Islet of Langerhans (tissue), 1 donor: Measurements from ENCODE around the gene TLE4.
"Not testable (repeated sequence)": the region's sequence is repeated elsewhere in the genome, so short reads cannot be mapped to it uniquely, and the experiment has no call there.

Experiments
- FAIRE-seq: peaks from one replicate; lab custom pipeline; 2011; peaks lifted over from hg19 to GRCh38; lab: Jason Lieb, UNC

TLE4 gene

DNA sequence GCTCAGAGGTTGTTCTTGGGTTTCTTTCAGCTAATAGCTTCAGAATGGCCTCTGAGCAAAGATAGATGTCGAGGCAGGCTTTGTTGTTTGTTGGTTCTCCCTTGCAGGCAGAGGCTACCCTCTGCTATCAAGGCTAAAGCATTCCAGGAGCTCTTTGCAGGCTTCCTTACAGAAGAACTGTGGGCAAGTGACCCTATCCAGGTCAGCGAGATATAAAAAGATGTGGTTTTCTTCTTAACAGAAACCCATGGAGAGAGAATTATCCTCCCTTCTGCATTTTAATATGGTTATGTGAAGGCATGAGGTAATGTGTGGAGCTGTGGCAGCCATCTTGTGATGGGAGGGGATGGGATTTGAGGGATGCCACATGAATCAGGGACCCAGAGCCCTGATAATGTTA, 67.0 kb downstream of the TLE4 start:
- no peak for FAIRE-seq

DNA sequence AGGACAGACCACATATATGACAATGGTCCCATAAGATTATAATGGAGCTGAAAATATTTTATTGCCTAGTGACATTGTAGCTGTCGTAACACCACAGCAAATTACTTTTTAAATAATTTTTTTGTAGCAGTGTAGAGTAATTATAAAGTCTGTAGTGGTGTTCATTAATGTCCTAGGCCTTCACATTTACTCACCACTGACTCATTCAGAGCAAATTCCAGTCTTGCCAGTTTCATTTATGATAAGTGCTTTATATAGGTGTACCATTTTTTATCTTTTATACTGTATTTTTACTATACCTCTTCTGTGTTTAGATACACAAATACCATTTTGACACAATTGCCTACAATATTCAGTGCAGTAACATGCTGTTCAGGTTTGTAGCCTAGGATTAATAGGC, 67.6 kb downstream of the TLE4 start:
- FAIRE-seq: no peak

DNA sequence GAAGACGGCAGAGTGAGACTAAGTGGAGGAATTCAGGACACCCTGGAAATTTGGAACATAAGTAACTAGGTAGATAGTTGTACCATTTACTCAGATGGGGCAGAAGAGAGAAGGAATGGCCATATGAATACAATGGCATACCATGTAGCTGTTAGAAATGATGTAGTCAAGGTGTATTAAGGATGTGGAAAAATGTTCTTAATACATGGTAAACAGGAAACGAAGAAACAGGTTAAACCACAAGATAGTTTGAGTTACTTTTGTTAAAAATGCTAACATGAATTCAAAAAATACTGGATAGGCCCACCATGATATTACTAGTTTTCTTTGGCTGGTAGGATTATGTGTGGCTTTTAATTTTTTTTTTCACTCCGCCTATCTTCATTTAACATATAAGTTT, 68.3 kb downstream of the TLE4 start:
- FAIRE-seq: not testable (repeated sequence)

DNA sequence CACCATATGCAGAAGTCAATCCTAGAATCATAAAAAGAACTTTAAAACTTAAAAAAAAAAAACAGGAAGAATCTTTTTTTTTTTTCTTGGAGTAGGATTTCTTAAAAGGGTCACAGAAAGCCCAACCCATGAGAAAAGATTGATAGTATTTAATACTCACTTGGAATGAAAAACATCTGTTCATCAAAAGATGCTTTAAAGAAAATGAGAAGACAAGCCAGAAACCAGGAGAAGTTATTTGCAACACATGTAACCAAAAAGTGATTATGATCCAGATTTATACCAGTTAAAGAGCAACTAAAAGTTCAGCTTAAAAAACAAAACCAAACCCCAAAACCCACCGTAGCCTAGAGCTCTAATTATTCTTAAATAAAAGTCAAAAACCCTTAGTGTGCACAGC, 69.3 kb downstream of the TLE4 start:
- FAIRE-seq: no peak

DNA sequence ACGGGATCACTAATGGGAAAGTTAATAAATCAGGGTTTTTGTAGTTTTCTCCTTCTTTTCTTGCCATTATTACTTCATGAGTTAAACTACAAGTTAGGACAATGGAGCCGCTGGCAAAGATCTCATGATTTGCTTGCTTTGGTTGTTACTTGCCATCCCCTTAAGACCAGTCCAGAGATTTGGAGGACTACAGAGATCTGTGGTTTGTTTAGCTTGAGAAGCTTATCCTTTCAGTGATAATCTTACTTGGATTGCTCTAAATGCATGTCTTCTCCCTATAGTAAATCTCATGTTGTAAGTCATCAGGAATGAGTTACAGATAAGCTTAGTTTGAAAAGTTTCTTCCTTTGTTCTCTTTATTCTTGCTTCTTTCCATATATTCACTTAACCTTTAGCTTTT, 70.9 kb downstream of the TLE4 start:
- no peak for FAIRE-seq

DNA sequence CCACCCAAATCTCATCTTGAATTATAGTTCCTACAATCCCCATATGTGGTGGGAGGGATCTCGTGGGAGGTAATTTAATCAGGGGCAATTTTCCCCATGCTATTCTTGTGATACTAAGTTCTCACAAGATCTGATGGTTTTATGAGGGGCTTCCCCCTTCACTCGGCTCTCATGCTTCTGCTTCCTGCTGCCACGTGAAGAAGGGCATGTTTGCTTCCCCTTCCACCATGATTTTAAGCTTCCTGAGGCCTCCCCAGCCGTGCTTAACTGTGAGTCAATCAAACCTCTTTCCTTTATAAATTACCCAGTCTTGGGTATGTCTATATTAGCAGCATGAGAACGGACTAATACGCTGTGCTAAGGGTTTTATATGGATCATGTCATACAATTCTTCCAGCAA, 72.3 kb downstream of the TLE4 start:
- FAIRE-seq: no peak

DNA sequence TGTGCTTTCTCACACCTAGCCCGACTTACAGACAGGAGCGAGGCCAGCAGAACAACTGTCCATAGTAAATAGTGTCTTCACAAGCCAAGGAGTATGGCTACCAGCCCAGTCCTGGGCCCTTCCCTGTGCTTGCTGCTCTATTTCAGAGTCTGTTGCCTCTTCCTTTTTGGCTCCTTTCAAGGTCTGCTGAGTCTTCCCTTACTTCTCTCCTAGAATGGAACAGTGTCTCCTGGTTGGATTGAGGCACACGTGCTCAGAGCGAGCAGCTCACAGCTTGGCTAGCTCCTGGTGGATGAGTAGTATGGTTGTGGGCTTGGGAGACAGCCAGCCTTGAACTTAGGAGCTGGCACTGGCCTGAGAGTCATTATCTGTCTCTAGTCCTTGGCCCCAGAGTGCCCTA, 72.8 kb downstream of the TLE4 start:
- no peak for FAIRE-seq

DNA sequence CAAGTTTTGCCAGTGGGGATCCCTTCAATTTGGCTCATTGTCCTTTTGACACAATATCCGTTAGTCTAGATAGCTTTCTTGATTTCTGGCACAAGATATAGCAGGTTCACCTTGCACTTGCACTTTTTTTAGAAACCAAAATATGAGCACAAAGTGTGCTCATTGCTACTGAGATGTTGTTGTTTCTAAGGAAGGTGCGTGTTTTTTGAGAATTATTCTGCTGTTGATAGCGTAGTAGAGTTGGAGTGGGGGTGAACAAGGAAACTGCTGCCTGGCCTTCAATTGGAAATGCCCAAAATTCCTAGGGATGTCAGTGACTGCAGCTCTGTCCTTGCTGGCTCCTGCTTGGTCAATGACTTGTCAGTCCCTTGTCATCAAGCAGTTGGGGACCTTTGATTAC, 73.3 kb downstream of the TLE4 start:
- FAIRE-seq: no peak

DNA sequence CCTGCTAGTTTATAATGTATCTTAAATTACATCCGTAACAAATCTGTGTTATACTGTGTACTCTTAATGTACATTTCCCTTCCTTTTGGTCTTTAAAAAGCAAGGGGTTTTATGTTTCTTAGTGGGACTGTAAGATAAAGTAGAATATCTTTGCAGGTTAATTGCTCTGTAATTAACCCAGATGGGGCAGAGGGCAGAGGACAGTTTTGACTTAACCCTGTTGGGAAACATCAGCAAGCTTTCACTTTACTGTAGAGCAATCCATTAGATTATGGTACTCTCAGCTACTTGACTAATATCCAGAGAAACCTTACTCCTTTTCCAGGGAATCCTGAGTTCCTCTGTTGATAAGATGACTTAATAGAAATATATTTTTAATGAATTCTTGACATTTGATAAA, 74.3 kb downstream of the TLE4 start:
- FAIRE-seq: no peak

DNA sequence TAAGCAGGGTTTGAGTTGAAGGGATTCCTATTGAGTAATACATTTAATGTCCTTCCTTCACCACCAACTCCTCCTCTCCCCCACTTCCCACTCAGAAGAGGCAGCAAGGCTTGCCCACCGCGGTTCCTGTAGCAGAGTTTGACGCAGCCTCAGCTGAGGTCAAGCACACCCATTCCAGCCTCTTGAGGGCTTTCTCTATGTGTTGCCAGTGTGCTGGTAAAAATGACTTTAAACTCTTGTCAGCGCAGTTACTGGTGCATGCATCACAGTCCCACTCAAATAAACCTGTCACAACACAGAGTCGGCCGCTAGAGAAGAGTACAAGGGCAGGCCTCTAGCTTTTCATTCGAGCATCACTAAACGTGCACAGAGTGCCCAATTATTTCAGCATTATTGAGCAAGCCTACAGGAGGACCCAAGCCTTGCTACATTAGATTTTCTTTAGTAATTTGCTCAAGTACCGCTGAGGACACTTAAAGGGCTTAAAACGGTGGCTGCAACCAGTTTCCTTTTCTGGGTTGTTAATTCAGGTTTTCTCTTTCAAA, 79.6 kb downstream of the TLE4 start:
- no peak for FAIRE-seq

DNA sequence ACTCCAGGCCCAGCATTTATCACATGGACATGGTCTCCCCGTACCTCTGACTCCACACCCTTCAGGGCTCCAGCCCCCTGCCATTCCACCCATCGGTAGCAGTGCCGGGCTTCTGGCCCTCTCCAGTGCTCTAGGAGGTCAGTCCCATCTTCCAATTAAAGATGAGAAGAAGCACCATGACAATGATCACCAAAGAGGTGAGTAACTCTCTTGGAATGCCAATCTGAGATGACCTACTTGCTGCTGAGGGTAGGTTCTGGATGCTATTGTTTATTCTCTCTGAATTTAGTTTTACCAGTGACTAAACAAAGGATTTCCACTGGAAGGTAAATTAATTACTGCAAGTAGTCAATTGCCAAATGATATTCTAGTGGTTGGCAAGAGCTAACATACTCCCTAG, 80.8 kb downstream of the TLE4 start:
- FAIRE-seq: no peak

DNA sequence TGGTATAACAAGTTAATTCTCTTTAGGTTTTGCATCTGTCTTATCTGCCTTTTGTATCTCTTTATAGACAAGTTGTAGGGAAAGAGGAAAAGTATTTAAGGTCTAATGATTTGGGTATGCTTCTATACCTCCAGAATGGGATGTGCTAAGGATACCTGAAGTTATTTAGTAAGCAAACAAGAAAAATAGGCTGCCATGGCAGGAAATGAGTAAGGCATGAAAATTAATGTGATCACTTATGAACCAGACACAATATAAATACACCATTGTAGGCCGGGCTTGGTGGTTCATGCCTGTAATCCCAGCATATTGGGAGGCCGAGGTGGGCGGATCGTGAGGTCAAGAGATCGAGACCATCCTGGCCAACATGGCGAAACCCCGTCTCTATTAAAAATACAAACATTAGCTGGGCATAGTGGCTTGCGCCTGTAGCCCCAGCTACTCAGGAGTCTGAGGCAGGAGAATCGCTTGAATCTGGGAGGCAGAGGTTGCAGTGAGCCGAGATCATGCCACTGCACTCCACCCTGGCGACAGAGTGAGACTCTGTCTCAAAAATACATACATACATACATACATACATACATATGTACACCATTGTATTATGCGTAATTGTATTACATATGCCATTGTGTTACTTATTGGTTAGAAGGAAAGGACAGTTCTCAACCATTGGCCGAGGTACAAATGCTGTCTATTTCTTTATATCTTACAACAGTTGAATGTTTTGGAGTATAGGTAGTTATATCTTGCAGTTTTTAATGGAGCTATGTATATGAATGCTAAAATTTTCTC, 83.0 kb downstream of the TLE4 start:
- not testable (repeated sequence) for FAIRE-seq

DNA sequence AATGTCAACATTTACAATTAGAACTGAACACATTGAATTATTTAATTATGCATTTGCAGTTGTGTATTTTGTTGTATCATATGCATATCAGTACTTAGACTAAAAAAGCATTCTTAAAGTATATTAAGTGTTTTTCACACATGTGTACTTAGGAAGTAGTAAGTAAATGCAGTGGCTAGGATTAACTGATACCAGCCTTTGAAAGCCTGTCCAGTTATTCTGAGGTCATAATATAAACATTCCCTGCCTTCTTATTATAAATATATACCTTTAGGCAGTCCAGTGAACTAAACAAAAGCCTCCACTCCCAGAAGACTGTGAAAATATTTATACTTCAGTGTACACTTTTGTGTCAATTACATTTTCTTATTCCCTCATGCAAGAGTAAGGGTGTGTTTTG, 83.8 kb downstream of the TLE4 start:
- FAIRE-seq: no peak

DNA sequence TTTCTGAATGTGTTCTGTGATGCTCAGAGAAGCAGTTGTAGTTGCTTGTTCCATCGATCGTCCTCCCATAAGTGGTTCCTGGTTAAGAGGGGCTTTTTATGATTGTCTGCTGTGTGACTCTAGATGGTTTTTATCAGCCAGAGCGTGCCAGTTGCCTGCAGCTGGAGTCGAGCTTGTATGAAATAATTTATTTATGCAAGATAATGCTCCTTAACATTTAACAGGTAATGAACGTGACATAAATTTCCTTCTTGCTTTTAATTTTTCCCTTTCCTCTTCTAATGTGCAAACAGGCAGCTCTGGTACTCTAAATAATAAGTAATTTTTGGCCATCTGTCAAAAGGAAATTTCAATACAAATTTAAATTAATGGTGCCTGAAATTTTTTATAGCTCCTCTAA, 84.4 kb downstream of the TLE4 start:
- no peak for FAIRE-seq

DNA sequence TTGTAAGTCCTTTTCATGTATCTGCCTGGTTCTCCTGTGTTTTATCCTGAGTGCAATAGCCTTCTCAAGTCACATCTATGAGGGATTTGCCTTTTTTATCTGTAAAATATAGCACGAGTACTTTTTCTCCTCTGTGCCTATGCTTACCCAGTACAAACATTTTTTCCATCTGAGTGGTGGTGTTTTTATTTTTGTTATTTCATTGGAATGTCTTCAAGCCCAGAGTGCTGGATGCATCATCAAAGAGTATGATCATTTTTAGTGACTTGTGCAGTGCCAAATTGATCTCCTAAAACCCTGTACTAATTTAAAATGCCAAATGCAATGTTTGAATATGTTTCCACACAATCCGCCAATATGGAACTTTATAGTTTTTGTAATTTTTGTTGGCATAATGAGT, 86.1 kb downstream of the TLE4 start:
- no peak for FAIRE-seq

DNA sequence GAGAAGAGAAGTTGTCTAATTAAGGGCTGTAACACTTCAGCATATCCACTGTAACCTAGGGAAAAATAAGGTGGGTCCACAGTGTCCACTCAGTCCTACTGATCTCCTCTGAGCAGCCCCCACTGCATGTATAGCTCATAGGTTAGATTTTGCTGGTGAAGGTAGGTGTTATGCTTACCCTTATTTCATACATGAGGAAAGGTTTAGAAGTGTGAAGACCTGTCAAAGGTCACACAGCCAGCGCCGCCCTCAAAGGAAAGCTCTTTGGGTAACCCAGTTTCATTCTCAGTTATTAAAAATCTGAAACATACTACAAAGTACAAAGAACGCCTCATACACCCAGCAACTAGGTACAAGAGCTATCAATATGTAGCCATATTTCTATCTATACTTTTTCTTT, 87.2 kb downstream of the TLE4 start:
- FAIRE-seq: no peak

DNA sequence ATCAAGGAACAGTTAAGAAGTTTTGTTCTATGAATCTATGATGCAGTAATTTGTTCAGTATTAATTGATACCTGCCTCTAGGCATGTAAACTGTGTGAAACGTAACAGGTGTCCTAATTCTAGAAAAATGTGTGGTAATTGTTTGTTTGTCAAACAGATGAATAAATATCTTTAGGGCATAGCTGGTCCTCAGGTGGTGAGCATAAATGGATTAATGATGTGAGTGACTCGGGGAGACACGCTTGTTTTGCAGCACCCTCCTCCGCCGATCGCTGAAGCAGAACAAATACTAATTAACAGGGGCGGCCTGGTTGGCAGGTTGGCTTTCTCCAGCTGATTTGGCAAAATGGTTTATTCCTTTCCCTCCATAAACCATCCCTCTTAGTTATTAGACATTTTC, 88.8 kb downstream of the TLE4 start:
- FAIRE-seq: peak; percentile 86

DNA sequence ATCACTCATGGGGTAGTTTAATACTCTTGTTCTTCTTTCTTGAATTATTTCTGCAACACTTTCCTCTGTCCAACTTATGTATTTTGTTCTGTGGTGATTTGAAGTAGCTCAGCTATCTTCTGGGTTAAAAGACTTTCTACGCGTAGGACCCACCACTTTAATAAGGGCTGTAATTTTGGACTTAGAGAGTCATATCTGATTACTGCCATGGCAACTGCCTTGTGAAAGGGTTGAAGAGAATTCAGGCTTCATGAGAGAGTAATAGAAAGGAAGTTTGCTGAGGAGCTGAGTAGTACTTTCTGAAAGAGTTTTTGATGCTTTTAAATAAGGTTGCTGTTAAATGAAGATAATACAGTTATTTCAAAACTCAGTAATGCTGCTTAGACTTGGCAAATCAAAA, 89.5 kb downstream of the TLE4 start:
- FAIRE-seq: peak; percentile 13

DNA sequence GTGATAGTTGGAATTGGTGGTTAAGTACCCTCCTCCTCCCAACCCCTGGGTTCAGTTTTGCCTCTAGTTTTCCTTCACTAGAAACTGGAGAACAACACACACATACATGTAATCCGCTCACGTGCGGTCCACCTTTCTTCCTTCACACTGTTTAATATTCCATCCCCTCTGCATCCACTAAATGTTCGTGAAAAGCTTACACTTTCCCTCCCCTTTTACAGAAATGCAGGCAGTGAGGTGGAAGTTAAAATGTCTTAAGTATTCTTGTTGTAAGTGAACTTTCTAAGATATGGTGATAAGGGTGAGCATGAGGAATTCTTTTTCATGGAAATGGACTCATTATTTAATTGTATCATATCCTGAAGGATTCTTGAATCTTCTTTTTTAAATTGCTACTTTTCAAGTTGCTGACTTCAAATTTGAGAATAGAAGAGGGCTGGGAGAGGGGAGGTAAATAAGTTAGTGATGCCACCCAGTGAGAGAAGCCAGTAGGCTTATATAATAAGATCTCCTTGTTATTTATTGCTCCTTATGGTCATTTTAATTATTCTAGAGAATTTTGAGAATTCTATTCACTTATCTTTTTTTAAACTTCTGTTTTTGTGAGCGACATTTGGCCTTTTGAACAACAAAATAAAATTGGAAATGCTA, 90.2 kb downstream of the TLE4 start:
- FAIRE-seq: no peak

DNA sequence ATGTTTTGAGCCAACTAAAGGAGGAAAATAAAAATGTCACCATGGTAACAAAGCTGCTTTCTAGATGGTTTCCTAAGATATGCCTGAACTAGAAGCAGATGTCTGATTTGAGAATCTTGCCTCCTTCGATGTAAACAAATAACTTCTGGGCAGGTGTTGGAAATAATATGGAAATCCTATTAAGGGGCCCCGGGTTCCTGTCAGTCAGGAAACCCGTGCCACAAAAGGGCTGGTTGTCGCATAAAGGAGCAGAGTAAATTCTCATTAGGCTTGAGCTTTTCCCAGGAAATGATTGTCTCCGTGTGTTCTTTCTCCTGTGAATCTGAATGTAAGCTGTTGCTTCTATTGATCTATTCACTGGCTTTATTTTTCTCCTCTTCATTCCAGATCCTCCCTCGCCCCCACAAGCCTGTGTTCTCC, 90.8 kb downstream of the TLE4 start:
- FAIRE-seq: no peak

DNA sequence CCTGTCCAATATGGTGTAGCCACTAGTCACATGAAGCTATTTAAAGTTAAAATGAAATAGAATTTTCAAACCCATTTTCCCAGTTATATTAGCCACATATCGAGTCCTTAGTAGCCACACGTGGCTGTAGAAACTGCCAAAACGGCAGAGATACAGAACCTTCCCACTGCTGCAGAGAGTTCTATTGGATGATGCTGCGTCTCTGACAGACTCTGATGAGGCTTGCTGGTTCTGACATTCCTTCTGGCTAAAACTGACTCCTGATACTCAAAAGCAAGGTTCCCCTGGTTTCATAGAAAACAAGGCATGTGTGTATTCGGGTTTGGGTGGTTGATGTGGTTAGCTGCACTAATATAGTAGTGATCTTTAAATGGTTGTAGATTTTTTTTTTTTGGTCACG, 91.5 kb downstream of the TLE4 start:
- no peak for FAIRE-seq

DNA sequence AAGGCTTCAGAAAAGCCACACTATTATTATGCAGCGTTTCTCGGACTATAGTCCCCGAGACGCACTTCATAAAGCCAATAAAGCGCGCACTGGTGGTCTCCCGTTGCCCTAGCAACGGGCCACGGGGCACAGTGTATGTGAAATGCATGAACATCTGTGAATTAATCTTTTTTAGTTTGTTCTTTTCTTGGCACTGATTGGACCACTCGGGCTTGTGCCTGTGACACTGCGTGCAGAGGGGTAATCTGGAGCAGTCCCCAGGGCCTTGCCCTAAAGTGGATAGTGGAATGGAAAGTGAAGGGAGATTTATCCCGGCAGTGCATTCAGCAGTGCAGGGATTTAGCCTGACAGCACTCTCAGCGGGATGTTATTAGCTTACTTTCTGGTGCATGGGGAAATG, 92.1 kb downstream of the TLE4 start:
- no peak for FAIRE-seq

DNA sequence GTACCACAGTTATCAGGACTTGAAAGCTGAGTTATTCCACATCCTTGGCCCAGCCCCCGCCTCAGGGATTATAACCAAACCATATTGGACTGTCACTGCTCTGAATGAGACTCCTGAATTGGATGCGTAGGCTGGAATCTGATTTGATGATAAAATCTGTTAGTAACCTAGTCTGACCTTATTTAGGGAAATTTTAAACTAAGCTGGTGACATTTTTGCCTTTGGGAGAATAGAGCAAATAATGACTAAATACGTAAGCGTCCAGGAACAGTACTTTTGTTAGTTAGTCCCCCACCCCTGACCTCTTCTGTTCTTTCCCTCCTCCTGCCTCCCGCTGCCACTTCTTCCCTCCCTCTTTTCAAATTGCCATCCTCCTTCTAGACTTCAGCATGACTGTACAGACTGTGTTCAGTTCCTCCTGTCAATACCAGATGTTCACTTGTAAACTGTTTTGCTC, 92.6 kb downstream of the TLE4 start:
- no peak for FAIRE-seq

DNA sequence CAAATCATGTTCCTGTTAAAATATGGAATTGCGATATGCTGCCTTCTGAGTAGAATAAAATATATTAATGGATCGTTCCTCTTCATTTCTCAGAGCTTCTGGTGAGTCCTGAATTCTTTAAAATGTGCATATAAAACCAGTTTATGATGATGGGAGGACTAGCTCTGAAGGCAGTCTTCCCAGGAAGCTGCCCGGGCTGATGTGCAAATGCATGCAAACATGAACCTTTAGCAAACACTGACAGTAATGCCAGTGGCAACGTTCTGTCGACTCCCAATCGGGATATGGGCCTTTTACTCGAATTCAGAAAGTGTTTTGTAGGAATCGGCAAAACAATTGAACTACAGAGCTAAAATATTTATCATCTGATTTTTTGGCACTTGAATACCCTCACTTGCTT, 93.6 kb downstream of the TLE4 start:
- FAIRE-seq: no peak
